NCI-H2227 treated with DMSO at 0.1 percent for 48 hours (cell line): ENCODE measurements around the gene PGC.

Experiments
- DNase-seq: peaks from one replicate; lab custom pipeline; 2025; lab: John Stamatoyannopoulos, UW

PGC gene

GRCh38 chr6:41730531-41731436 lies 16.4 kb downstream of the PGC start:
- DNase-seq, result no peak

- DNase-seq, result no peak
These were observed 17.6 kb downstream of the PGC start for GRCh38 chr6:41729624-41730023.

DNA sequence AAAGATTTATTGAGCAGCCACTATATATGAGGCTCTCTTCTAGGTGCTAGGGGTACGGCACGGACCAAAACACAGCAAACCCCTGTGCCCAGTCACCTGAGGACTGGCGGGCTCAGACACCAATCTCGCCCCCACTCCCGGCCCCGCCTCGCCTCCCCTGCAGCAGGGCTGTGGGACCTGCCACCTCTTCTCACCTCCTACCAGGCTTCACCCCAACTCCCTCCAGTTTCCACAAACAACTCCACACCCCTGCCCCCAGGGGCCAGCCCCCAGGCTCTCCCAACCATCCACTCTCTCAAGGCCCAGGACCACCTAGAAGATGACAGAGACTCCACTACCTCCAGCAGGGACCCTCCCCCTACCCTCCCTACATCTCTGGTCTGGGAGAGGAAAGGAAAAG lies 18.2 kb downstream of the PGC start:
- DNase-seq, result no peak

DNA sequence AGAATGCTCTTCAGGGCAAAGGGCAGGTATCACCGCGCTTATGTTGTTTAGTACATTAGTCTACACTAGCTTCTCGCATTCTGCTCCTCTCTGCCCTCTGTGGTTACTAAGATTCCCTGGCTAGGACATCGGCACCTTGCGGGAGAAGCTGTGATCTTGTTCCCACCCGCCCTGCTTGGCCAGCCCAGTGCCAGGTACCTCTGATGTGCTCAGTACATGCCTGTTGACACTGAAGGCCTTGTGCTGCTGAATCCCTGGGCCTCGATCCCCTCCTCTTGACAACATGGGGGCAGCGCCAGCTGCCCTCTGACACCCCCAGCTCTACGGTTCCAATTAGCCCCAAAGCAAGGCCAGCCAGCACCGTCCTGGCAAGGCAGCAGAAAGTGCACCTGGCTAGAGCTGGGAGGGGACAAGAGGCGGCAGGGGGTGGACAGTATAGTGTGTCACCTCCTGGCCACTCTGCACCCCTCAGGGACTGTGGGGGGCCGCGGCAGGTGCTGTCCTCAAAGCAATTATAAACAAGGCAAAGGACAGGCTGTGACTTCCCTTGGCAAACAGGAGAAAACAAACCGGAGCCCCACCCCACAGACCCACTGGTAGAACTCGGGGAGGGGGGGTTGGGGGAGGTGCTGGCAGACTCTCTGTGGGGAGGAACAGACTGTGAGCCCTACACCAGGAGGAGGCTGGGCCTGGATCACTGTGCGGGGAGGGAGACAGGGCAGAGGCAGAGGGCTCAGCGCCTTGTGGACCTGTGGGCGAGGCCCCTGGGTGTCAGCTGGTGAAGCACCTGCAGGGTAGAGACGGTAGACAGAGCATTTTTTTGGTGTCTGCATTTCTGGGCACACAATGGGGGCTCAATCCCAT lies 18.9 kb downstream of the PGC start:
- no peak for DNase-seq

DNA sequence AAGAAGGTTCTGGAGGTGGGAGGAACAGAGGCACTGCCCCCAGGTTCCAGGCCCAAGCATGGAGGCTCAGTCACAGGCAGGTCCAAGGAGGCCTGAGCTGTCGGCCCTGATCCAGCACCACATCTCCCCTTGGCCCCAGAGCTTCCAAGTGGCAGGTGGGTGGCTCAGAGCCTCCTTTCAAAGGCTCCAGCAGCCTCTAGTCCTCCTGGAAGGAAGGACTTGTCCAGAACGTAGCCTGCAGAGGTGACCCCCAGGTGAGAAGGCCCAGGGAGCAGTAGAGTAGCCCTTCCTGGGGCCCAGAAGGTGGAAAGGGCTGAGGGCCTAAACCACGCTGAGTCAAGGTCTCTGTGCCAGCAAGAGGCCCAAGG lies 19.5 kb downstream of the PGC start:
- DNase-seq, result no peak

- DNase-seq, result no peak
These were observed 20.3 kb downstream of the PGC start for GRCh38 chr6:41726876-41727275.

DNA sequence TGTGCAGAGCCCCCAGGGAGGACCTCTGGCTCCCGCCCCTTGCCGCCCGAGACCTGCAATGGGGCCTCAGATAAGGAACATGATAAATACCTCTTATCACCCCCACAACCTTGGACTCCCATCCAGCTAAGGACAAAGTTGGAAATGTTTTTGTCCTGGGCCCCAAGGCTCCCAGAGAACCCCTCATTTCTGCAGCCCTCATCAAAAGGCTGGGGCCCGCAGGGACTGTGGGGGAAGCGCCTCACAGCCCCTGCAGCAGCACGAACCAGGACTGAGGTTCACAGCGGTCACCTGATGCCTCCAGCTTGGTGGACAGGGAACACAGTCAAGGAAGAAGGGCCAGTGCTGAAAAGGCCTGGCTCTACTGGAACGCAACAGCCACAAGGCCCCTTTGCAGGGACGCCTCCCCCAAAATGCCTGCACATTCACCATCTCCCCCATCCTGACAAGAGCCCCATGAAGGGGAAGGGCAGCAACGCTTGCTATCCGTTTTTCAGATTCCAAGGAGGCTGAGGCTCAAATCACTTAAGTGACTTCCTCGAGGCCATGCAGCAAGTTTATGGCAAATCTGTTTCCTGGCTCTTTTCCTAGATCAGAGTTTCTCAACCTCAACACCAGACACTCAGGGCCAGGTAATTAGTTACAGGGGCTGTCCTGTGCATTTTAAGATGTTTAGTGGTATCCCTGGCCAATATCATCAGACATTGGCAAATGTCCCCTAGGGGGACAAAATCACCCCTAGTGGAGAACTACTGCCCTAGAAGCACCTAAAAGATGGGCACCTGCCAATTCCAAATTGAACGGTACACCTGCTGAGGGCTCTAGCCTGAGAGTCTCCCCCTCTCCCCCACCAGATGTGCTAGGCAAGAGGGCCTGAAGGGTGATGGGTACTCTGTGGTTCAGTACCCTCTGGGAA lies 22.4 kb downstream of the PGC start:
- DNase-seq, result no peak

GRCh38 chr6:41724228-41724580 lies 23.0 kb downstream of the PGC start:
- DNase-seq, result no peak

DNA sequence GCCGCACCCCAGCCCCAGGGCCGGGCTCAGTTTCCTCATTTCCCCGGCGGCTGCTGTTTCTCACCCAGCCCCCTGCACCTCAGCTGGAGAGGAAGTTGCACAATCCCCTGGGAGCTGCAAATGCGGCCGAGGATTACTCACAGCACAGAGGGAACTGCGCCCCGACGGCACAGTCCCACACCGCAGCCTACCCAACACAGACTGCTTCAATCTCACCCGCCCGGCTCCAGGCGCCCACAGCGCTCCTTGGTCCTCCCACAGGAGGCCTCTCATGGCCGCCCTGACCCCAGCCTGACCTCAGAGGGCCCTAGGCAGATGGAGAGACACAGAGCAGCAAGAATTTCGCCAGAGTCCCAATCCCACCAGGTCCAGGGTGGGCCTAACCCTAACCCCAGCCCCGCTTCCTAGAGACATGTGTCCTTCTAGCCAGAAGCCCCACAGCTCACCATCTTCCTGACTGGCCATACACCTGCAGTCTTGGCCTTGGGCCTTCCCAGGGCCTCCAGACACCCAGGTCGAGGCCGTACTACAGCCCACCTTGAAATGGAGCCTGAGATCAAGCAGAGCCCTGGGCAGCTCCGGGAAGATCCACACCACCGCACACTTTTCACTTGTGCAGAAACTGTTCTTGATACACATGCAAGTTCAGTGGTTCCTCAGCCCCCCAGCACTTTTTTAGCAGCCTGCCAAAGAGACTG lies 23.5 kb downstream of the PGC start:
- DNase-seq, result no peak

GRCh38 chr6:41722969-41723529 lies 24.1 kb downstream of the PGC start:
- DNase-seq, result no peak

DNA sequence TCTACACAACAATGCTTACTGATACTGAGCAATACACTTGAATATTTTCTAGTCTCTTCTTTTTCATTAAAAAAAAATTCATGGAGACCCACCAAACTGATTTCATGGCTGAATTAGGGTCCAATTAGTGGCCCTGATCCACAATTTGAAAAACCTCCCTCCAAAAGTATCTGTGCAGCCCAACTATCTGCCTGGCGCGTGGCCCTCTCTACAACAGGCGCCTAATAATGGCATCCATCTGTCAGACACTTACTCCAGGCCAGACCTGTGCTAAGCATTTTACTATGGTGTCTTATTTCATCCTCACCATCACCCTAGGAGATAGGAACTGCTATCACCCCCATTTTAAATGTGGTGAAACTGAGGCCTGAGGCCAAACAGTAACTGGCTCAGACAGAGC lies 25.8 kb downstream of the PGC start:
- no peak for DNase-seq

DNA sequence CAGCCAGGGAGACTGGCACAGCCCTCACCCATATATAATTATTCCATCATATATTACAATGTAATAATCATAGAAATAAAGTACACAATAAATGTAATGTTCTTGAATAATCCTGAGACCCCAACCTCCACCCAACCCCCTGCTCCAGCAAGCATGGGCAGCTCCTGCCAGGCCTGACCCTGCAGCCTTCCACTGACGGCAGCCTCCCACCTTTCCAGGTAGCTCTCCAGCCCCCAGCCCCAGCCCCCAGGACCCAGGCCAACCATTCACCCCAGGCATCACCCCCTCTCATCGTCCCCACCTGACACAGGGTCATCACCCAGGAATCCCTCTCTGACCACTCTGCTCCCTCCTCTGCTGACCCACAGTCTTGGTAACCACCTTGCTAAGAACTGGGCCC lies 26.4 kb downstream of the PGC start:
- DNase-seq, result no peak

- no peak for DNase-seq
These were observed 27.0 kb downstream of the PGC start for GRCh38 chr6:41720262-41720620.

- no peak for DNase-seq
These were observed 27.5 kb downstream of the PGC start for GRCh38 chr6:41719436-41720261.

GRCh38 chr6:41718828-41719227 lies 28.4 kb downstream of the PGC start:
- DNase-seq, result no peak

- no peak for DNase-seq
These were observed 29.8 kb downstream of the PGC start for GRCh38 chr6:41717392-41717736.

DNA sequence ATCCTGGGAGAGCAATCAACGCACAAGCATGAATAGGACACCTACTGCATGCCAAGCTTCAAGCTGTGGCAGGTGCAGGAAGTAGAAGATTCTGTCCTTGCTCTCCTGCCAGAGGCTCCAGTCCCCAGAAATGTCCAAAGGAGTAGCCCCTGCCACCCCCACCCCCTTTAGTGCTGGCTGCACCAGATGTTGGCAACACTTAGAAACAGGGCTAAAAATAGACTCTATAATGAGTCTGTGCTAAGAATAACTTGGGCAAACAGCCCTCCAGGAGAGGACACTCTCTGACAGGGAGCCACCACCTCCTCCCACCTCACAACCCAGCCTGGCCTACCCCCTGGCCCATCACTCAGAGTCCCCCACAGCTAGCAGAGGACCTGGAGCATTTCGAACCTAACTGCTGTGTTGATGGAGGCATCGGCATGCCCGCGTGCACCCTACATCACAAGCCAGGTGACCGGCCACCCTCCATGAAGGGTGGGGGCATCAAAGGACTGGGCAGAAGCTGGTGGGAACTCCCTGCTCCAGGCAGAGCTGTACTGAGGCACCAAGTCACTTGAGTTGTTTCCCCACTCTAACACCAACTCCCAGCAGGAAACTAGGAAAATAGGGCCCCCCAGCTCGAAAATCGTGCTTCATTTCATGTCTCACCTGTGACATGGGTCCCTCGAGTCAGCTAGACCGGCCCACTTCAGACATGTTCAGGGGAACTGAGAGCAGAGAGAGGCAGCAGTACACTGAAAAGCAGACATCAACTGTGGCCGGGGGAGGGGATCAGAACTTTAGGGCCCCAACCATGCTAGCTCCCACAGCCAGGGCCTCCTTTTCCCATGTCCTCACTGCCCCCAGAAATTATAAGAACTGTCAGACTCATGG lies 30.4 kb downstream of the PGC start:
- DNase-seq, result no peak

DNA sequence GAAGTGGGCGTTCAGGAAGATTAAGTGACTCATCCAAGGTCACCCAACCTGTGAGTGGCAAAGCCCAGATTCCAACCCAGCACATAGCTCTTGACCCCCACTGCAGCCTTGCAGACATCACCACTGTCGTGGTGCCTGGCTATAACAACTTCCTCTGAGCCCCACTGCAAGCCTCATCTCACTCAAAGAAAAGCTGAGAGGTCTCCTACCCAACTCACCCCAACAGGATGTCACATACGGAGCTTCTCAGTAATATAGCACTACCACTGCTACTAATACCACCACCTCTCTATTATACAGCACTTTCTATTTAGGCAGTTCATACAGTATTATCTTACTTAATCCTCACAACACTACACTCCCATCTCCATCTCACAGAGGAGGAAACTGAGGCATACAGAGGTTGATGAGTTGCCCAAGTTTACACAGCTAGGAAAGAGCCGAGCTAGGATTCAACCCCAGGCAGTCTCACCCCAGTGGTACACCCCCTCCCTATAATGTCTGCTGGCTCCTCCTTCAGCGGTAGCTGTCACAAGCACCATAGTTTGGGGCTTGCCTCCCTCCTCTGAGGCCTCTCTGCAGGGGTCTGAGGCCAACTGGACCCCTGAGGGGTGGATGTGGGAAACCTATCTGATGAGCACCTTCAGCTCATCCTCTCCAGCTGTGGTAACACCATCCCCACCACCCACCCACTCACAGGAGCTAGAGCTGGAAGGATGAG lies 31.2 kb downstream of the PGC start:
- DNase-seq, result no peak
